Measurements from ENCODE around the gene PAN3. TPM values are rescaled to one million over a fixed set of nuclear protein-coding genes. Genes with fewer than 3 reads are reported as not detected.

Gene PAN3
- total RNA-seq, 1 donor from 2014 or later: 15.5 TPM

- no peak for TF ChIP-seq CTCF (conservative IDR thresholded peaks at IDR 0.05; ENCODE audit: low read depth, low read length)
- no peak for DNase-seq (ENCODE audit: low read depth)
- H3K4me3 ChIP-seq (ENCODE audit: low read depth, low read length): no peak overlapping the region
These were observed 119.0 kb downstream of the PAN3 start for GRCh38 chr13:28257305-28257704.

GRCh38 chr13:28258417-28258816 lies 120.1 kb downstream of the PAN3 start:
- no peak for TF ChIP-seq CTCF (conservative IDR thresholded peaks at IDR 0.05; ENCODE audit: low read depth, low read length)
- DNase-seq (ENCODE audit: low read depth): no peak

DNA sequence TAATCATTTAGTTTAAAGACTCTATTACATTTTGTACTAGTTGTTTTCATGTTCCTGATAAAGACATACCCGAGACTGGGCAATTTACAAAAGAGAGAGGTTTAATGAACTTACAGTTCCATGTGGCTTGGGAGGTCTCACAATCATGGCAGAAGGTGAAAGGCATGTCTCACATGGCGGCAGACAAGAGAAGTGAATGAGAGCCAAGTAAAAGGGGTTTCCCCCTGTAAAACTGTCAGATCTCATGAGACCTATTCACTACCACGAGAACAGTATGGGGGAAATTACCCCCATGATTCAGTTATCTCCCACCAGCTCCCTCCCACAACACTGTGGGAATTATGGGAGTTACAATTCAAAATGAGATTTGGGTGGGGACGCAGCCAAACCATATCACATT lies 129.2 kb downstream of the PAN3 start:
- no peak for TF ChIP-seq CTCF (conservative IDR thresholded peaks at IDR 0.05; ENCODE audit: low read depth, low read length)
- DNase-seq (ENCODE audit: low read depth): no peak
- no peak overlapping the region for H3K4me3 ChIP-seq (ENCODE audit: low read depth, low read length)

More at GRCh38 chr13:28258417-28258816, 120.1 kb downstream of the PAN3 start:
- no peak overlapping the region for H3K4me3 ChIP-seq (ENCODE audit: low read depth, low read length)

- no peak for DNase-seq (ENCODE audit: low read depth)
- no peak for TF ChIP-seq CTCF (conservative IDR thresholded peaks at IDR 0.05; ENCODE audit: low read depth, low read length)
- no peak overlapping the region for H3K4me3 ChIP-seq (ENCODE audit: low read depth, low read length)
These were observed 130.5 kb downstream of the PAN3 start for GRCh38 chr13:28268800-28269223.

GRCh38 chr13:28271056-28271840 lies 132.9 kb downstream of the PAN3 start:
- peak; percentile 1 for DNase-seq (ENCODE audit: low read depth)
- no peak for TF ChIP-seq CTCF (conservative IDR thresholded peaks at IDR 0.05; ENCODE audit: low read depth, low read length)
- H3K4me3 ChIP-seq (ENCODE audit: low read depth, low read length): no peak overlapping the region

GRCh38 chr13:28273919-28274318 lies 135.6 kb downstream of the PAN3 start:
- TF ChIP-seq CTCF (conservative IDR thresholded peaks at IDR 0.05; ENCODE audit: low read depth, low read length): no peak
- no peak overlapping the region for H3K4me3 ChIP-seq (ENCODE audit: low read depth, low read length)
- no peak for DNase-seq (ENCODE audit: low read depth)

DNA sequence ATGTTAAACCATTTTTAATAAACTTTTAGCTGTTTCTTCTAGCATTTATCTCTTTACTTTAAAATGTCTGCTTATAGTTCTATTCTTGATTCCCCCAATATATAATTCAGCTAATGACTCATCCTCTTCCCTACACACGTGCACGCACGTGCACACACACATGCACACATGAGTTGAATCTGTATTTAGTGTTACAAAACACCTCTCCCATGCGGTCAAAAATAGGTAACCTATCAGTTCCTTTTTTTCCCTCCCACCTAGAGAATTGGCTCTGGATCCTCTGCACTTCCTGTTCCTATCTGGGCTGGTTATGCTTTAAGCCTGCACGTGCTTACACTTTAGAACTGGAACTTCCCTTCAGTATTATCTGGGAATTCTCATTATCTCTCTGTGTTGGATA lies 144.1 kb downstream of the PAN3 start:
- H3K4me3 ChIP-seq (ENCODE audit: low read depth, low read length): no peak overlapping the region
- no peak for TF ChIP-seq CTCF (conservative IDR thresholded peaks at IDR 0.05; ENCODE audit: low read depth, low read length)
- peak; percentile 92 for DNase-seq (ENCODE audit: low read depth)
